Osteocyte (in vitro differentiated cells): ENCODE results near the gene ARL6IP5. TPM values are rescaled to one million over a fixed set of nuclear protein-coding genes. Genes with fewer than 3 reads are reported as not detected.

Experiments used
- DNase-seq: peaks from one replicate; pipeline ENCODE4 v3.0.0; 2021; ENCODE audit warnings: mixed read lengths; ENCODE audit not compliant: unreplicated experiment; ENCODE audit errors: extremely low spot score
- H3K27ac Mint-ChIP-seq: one replicate; pipeline ENCODE4 v1.8.0; 2021; ENCODE audit warnings: mild to moderate bottlenecking, mixed read lengths; ENCODE audit not compliant: unreplicated experiment
- H3K27me3 Mint-ChIP-seq: one replicate; pipeline ENCODE4 v1.8.0; 2021; ENCODE audit warnings: mixed read lengths; ENCODE audit not compliant: unreplicated experiment
- H3K36me3 Mint-ChIP-seq: one replicate; pipeline ENCODE4 v1.8.0; 2021; ENCODE audit warnings: mixed read lengths; ENCODE audit not compliant: unreplicated experiment
- H3K4me1 Mint-ChIP-seq: one replicate; pipeline ENCODE4 v1.8.0; 2021; ENCODE audit warnings: mixed read lengths; ENCODE audit not compliant: unreplicated experiment
- H3K4me3 Mint-ChIP-seq: one replicate; pipeline ENCODE4 v1.8.0; 2021; ENCODE audit warnings: mild to moderate bottlenecking, moderate library complexity, mixed read lengths; ENCODE audit not compliant: unreplicated experiment
- H3K9me3 Mint-ChIP-seq: one replicate; pipeline ENCODE4 v1.8.0; 2021; ENCODE audit warnings: mixed read lengths; ENCODE audit not compliant: unreplicated experiment
- CTCF ChIP-seq: fragments of 200-600 bp; sonication (generic); IDR thresholded peaks from 2 replicates; pipeline ENCODE4 v1.5.0; 2021; ENCODE audit warnings: antibody characterized with exemption, mild to moderate bottlenecking, moderate library complexity
- long read RNA-seq: library from polyadenylated mRNA; unstranded; transcript quantifications from one replicate; pipeline ENCODE4 v2.0.0, GENCODE V29; 2021
- total RNA-seq: library from RNA; stranded (reverse); gene quantifications from 2 replicates; pipeline ENCODE4 v1.2.1, GENCODE V29; 2021

ARL6IP5 gene
- total RNA-seq: 116 and 121 TPM in 2 replicates
- long read RNA-seq, transcript ARL6IP5-201 (3 exons, 2,101 nt): major isoform, 1,391 of 1,427 reads
- long read RNA-seq, partial matches to known transcripts: 4 of 1,427 reads
- long read RNA-seq, other reads (novel, unspliced or antisense): 30 of 1,427 reads

- Mint-ChIP-seq H3K4me3 (peak within 1 kb of the TSS; percentile 92), H3K27me3 (no peaks in the 10 kb centered on the region), H3K4me1 (peaks cover 74% of the 10 kb centered on the region), H3K27ac (peak within 1 kb of the TSS; percentile 98), H3K9me3 (no peaks in the 10 kb centered on the region), H3K36me3 (no peaks in the 10 kb centered on the region)
- DNase-seq: peak; percentile 95
- TF ChIP-seq CTCF: no peak
Measured at GRCh38 chr3:69084326-69085167, at the start of gene ARL6IP5. TSS of gene ARL6IP5 (plus strand) at chr3:69084937. CDS start at chr3:69085048, 111 bp downstream.

GRCh38 chr3:69044608-69045007 lies 40.1 kb upstream of the ARL6IP5 start:
- Mint-ChIP-seq H3K4me1 (peaks cover 24% of the 10 kb centered on the region), H3K27me3 (no peaks in the 10 kb centered on the region), H3K27ac (no peak overlapping the region), H3K4me3 (no peak overlapping the region), H3K9me3 (no peaks in the 10 kb centered on the region), H3K36me3 (peaks cover 41% of the 10 kb centered on the region)
- no peak for TF ChIP-seq CTCF
- no peak for DNase-seq

- DNase-seq: no peak
- no peak for TF ChIP-seq CTCF
- Mint-ChIP-seq H3K4me1 (peaks cover 41% of the 10 kb centered on the region), H3K27me3 (no peaks in the 10 kb centered on the region), H3K27ac (no peak overlapping the region), H3K36me3 (peaks cover 30% of the 10 kb centered on the region), H3K9me3 (no peaks in the 10 kb centered on the region), H3K4me3 (peak overlapping the region; percentile 14)
Measured at GRCh38 chr3:69048990-69049389, 35.7 kb upstream of the ARL6IP5 start.

GRCh38 chr3:69051756-69052471 lies 32.8 kb upstream of the ARL6IP5 start, which contains the start of gene TMF1:
TSS of gene TMF1 (minus strand) at chr3:69052333. CDS start at chr3:69052086, 247 bp downstream.
- H3K27me3 Mint-ChIP-seq: no peaks in the 10 kb centered on the region
- peak within 1 kb of the TSS; percentile 99 for H3K27ac Mint-ChIP-seq
- H3K36me3 Mint-ChIP-seq: peaks cover 24% of the 10 kb centered on the region
- H3K4me1 Mint-ChIP-seq: peaks cover 38% of the 10 kb centered on the region
- H3K4me3 Mint-ChIP-seq: peak within 1 kb of the TSS; percentile 95
- H3K9me3 Mint-ChIP-seq: no peaks in the 10 kb centered on the region
- TF ChIP-seq CTCF: no peak
- DNase-seq: peak; percentile 98
